ENCODE measurements around the gene TUBB1.

The TUBB1 gene

GRCh38 chr20:58971429-58971828 lies 47.8 kb upstream of the TUBB1 start:
- Histone ChIP-seq H3K9me2 (replicated peaks; ENCODE audit: low read depth, low read length) (no peaks in the 10 kb centered on the region), H3K4me3 (ENCODE audit: low read length, poor library complexity, severe bottlenecking) (no peak overlapping the region), H4K20me1 (ENCODE audit: insufficient read depth, low read length, poor library complexity, severe bottlenecking) (no peaks in the 10 kb centered on the region), H2AFZ (ENCODE audit: low read length) (no peak overlapping the region), H3K79me2 (ENCODE audit: insufficient read depth, low read length) (no peaks in the 10 kb centered on the region), H3K4me2 (ENCODE audit: low read depth, low read length, poor library complexity, severe bottlenecking) (no peak overlapping the region), H3F3A (ENCODE audit: low read depth) (no peaks in the 10 kb centered on the region), H3K36me3 (ENCODE audit: insufficient read depth, low read length) (no peaks in the 10 kb centered on the region), H3K4me1 (ENCODE audit: insufficient read depth, low read length, poor library complexity, severe bottlenecking) (no peaks in the 10 kb centered on the region), H3K9ac (ENCODE audit: low read depth, low read length, poor library complexity, severe bottlenecking) (no peak overlapping the region), H3K9me3 (ENCODE audit: insufficient read depth, low read depth, low read length) (no peaks in the 10 kb centered on the region), H3K27me3 (ENCODE audit: insufficient read depth, low read length, poor library complexity, severe bottlenecking) (peaks cover 6% of the 10 kb centered on the region)
- TF ChIP-seq EZH2phosphoT487 (IDR thresholded peaks at IDR 0.05; ENCODE audit: borderline replicate concordance) = no peak
- TF ChIP-seq, protein P1, sequence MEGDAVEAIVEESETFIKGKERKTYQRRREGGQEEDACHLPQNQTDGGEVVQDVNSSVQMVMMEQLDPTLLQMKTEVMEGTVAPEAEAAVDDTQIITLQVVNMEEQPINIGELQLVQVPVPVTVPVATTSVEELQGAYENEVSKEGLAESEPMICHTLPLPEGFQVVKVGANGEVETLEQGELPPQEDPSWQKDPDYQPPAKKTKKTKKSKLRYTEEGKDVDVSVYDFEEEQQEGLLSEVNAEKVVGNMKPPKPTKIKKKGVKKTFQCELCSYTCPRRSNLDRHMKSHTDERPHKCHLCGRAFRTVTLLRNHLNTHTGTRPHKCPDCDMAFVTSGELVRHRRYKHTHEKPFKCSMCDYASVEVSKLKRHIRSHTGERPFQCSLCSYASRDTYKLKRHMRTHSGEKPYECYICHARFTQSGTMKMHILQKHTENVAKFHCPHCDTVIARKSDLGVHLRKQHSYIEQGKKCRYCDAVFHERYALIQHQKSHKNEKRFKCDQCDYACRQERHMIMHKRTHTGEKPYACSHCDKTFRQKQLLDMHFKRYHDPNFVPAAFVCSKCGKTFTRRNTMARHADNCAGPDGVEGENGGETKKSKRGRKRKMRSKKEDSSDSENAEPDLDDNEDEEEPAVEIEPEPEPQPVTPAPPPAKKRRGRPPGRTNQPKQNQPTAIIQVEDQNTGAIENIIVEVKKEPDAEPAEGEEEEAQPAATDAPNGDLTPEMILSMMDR (conservative IDR thresholded peaks at IDR 0.05; ENCODE audit: low read length) = no peak

GRCh38 chr20:58973179-58973578 lies 46.0 kb upstream of the TUBB1 start:
- H3K27me3 ChIP-seq (ENCODE audit: insufficient read depth, low read length, poor library complexity, severe bottlenecking) = no peaks in the 10 kb centered on the region
- no peaks in the 10 kb centered on the region for H3K9me3 ChIP-seq (ENCODE audit: insufficient read depth, low read depth, low read length)
- H3K9ac ChIP-seq (ENCODE audit: low read depth, low read length, poor library complexity, severe bottlenecking) = no peak overlapping the region
- H3F3A ChIP-seq (ENCODE audit: low read depth) = no peaks in the 10 kb centered on the region
- H3K4me2 ChIP-seq (ENCODE audit: low read depth, low read length, poor library complexity, severe bottlenecking) = no peak overlapping the region
- H2AFZ ChIP-seq (ENCODE audit: low read length) = no peak overlapping the region
- H3K4me1 ChIP-seq (ENCODE audit: insufficient read depth, low read length, poor library complexity, severe bottlenecking) = no peaks in the 10 kb centered on the region
- H3K79me2 ChIP-seq (ENCODE audit: insufficient read depth, low read length) = no peaks in the 10 kb centered on the region
- H3K9me2 ChIP-seq (replicated peaks; ENCODE audit: low read depth, low read length) = no peaks in the 10 kb centered on the region
- H4K20me1 ChIP-seq (ENCODE audit: insufficient read depth, low read length, poor library complexity, severe bottlenecking) = no peaks in the 10 kb centered on the region
- H3K4me3 ChIP-seq (ENCODE audit: low read length, poor library complexity, severe bottlenecking) = no peak overlapping the region
- H3K36me3 ChIP-seq (ENCODE audit: insufficient read depth, low read length) = no peaks in the 10 kb centered on the region
- TF ChIP-seq EZH2phosphoT487 (IDR thresholded peaks at IDR 0.05; ENCODE audit: borderline replicate concordance) = no peak
- TF ChIP-seq, protein P1 (conservative IDR thresholded peaks at IDR 0.05; ENCODE audit: low read length) = no peak

DNA sequence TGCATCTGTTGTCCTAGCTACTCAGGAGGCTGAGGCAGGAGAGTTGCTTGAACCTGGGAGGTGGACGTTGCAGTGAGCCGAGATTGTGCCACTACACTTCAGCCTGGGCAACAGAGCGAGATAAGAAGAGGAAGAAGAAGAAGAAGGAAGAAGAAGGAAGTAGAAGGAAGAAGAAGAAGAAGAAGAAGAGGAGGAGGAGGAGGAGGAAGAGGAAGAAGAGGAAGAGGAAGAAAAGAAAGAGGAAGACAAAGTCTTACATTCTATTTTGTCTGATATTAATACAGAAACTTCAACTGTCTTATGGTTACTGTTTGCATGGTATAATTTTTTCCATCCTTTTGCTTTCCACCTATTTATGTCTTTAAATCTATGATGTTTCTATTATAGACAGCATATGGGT lies 45.4 kb upstream of the TUBB1 start:
- Histone ChIP-seq H3K4me2 (ENCODE audit: low read depth, low read length, poor library complexity, severe bottlenecking) (no peak overlapping the region), H3K4me1 (ENCODE audit: insufficient read depth, low read length, poor library complexity, severe bottlenecking) (no peaks in the 10 kb centered on the region), H3K9me3 (ENCODE audit: insufficient read depth, low read depth, low read length) (no peaks in the 10 kb centered on the region), H4K20me1 (ENCODE audit: insufficient read depth, low read length, poor library complexity, severe bottlenecking) (no peaks in the 10 kb centered on the region), H3K79me2 (ENCODE audit: insufficient read depth, low read length) (no peaks in the 10 kb centered on the region), H3K9me2 (replicated peaks; ENCODE audit: low read depth, low read length) (no peaks in the 10 kb centered on the region), H3K9ac (ENCODE audit: low read depth, low read length, poor library complexity, severe bottlenecking) (no peak overlapping the region), H3K27me3 (ENCODE audit: insufficient read depth, low read length, poor library complexity, severe bottlenecking) (no peaks in the 10 kb centered on the region), H3K4me3 (ENCODE audit: low read length, poor library complexity, severe bottlenecking) (no peak overlapping the region), H3K36me3 (ENCODE audit: insufficient read depth, low read length) (no peaks in the 10 kb centered on the region), H3F3A (ENCODE audit: low read depth) (no peaks in the 10 kb centered on the region), H2AFZ (ENCODE audit: low read length) (no peak overlapping the region)
- no peak for TF ChIP-seq EZH2phosphoT487 (IDR thresholded peaks at IDR 0.05; ENCODE audit: borderline replicate concordance)
- TF ChIP-seq, protein P1 (conservative IDR thresholded peaks at IDR 0.05; ENCODE audit: low read length) = no peak

Measured in Loucy (cell line).